Peyer's patch (tissue), 4 donors: ENCODE results near the gene PML. TPM values are rescaled to one million over a fixed set of nuclear protein-coding genes. Genes with fewer than 3 reads are reported as not detected.
"Not testable (repeated sequence)": the region's sequence is repeated elsewhere in the genome, so short reads cannot be mapped to it uniquely, and the experiment has no call there.

Source experiments
- DNase-seq, 3 donors: peaks; one replicate each; pipeline ENCODE4 v3.0.0-alpha.2; 2017 to 2019
- H3K27ac ChIP-seq, 4 donors: fragments of 200-600 bp; sonication (generic); one replicate each; pipeline ENCODE4 v1.5.1; 2016 to 2019
- H3K27me3 ChIP-seq, 2 donors: fragments of 200-600 bp; sonication (generic); one replicate each; pipeline ENCODE4 v1.5.1; 2019
- H3K36me3 ChIP-seq, 3 donors: fragments of 200-600 bp; sonication (generic); one replicate each; pipeline ENCODE4 v1.5.1; 2016 to 2019
- H3K4me1 ChIP-seq, 4 donors: fragments of 200-600 bp; sonication (generic); one replicate each; pipeline ENCODE4 v1.5.1; 2016 to 2019
- H3K4me3 ChIP-seq, 4 donors: fragments of 200-600 bp; sonication (generic); 1 replicate in 3 of 4; 2 replicates in 1 of 4; pipeline ENCODE4 v1.5.1; 2016 to 2019; ENCODE audit warnings: mild to moderate bottlenecking in 1 of 4
- H3K9me3 ChIP-seq, 4 donors: fragments of 200-600 bp; sonication (generic); one replicate each; pipeline ENCODE4 v1.5.1; 2016 to 2019; ENCODE audit warnings: mild to moderate bottlenecking in 1 of 4
- CTCF ChIP-seq, 6 experiments: fragments of 450-650 bp in 4 of 6; fragments of 200-600 bp in 2 of 6; sonication (generic) in 1 of 6; IDR thresholded peaks; one replicate each; pipeline ENCODE4 v1.5.1; 2017 to 2019; ENCODE audit warnings: antibody characterized with exemption in 6 of 6, mild to moderate bottlenecking in 3 of 6, moderate library complexity in 1 of 6
- POLR2A ChIP-seq, 2 donors: fragments of 450-650 bp; IDR thresholded peaks; one replicate each; pipeline ENCODE4 v1.5.1; 2017; ENCODE audit warnings: antibody characterized with exemption in 2 of 2, mild to moderate bottlenecking in 2 of 2, moderate library complexity in 2 of 2
- total RNA-seq, 4 donors: library from RNA; depleted of rRNA; stranded (reverse); fragments of >200 nt; gene quantifications; one replicate each; pipeline ENCODE4 v1.1.0, GENCODE V29; 2016

The PML gene
- total RNA-seq, 4 donors from 2014 or later: 52.4 to 116 (median 82.9) TPM

DNA sequence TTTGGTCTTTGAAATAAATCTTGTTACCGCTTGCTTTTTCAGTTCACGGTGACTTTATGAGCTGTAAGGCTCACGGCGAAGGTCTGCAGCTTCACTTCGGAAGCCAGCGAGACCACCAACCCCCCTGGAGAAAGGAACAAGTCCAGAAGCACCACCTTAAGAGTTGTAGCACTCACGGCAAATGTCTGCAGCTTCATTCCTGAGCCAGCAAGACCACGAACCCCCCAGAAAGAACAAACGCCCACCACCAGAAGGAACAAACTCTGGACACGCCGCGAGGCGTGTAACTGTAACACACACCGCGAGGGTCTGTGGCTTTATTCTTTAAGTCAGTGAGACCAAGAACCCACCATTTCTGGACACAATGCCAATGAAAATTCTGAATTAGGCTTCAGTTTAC is 59.0 kb downstream of the PML start:
- DNase-seq: no peak
- H3K27me3 ChIP-seq: no peaks in the 10 kb centered on the region
- H3K4me1 ChIP-seq: peaks cover 0 to 32% (median 3%) of the 10 kb centered on the region in 4 donors
- TF ChIP-seq CTCF (IDR thresholded peaks at IDR 0.05): no peak
- TF ChIP-seq POLR2A (IDR thresholded peaks at IDR 0.05): no peak
- peak overlapping the region in 1 of 4 donors; percentile 10 for H3K27ac ChIP-seq
- H3K4me3 ChIP-seq: no peak overlapping the region
- H3K36me3 ChIP-seq: no peaks in the 10 kb centered on the region
- H3K9me3 ChIP-seq: no peaks in the 10 kb centered on the region

- peak overlapping the region in 1 of 4 donors; percentile 10 for H3K27ac ChIP-seq
- no peak overlapping the region for H3K4me3 ChIP-seq
- no peaks in the 10 kb centered on the region for H3K27me3 ChIP-seq
- H3K4me1 ChIP-seq: peaks cover 0 to 30% (median 3%) of the 10 kb centered on the region in 4 donors
- H3K36me3 ChIP-seq: no peaks in the 10 kb centered on the region
- DNase-seq: peak; percentile 54 to 82 (median 78)
- peak; percentile 25 to 79 (median 48) for TF ChIP-seq CTCF (IDR thresholded peaks at IDR 0.05)
- no peak for TF ChIP-seq POLR2A (IDR thresholded peaks at IDR 0.05)
- no peaks in the 10 kb centered on the region for H3K9me3 ChIP-seq
Measured at GRCh38 chr15:74053941-74054529, 59.5 kb downstream of the PML start.

- TF ChIP-seq POLR2A (IDR thresholded peaks at IDR 0.05) (no peak), CTCF (IDR thresholded peaks at IDR 0.05) (no peak)
- Histone ChIP-seq H3K4me1 (peaks cover 0 to 23% (median 3%) of the 10 kb centered on the region in 4 donors), H3K9me3 (no peaks in the 10 kb centered on the region), H3K4me3 (no peak overlapping the region), H3K27ac (no peak overlapping the region), H3K27me3 (no peaks in the 10 kb centered on the region), H3K36me3 (no peaks in the 10 kb centered on the region)
- no peak for DNase-seq
Measured at GRCh38 chr15:74055804-74056203, 61.3 kb downstream of the PML start.

- H3K27me3 ChIP-seq, DNase-seq: not testable (repeated sequence)
- peaks cover 0 to 18% (median 1%) of the 10 kb centered on the region in 4 donors for H3K4me1 ChIP-seq
Measured at GRCh38 chr15:74056330-74056729, 61.8 kb downstream of the PML start.

DNA sequence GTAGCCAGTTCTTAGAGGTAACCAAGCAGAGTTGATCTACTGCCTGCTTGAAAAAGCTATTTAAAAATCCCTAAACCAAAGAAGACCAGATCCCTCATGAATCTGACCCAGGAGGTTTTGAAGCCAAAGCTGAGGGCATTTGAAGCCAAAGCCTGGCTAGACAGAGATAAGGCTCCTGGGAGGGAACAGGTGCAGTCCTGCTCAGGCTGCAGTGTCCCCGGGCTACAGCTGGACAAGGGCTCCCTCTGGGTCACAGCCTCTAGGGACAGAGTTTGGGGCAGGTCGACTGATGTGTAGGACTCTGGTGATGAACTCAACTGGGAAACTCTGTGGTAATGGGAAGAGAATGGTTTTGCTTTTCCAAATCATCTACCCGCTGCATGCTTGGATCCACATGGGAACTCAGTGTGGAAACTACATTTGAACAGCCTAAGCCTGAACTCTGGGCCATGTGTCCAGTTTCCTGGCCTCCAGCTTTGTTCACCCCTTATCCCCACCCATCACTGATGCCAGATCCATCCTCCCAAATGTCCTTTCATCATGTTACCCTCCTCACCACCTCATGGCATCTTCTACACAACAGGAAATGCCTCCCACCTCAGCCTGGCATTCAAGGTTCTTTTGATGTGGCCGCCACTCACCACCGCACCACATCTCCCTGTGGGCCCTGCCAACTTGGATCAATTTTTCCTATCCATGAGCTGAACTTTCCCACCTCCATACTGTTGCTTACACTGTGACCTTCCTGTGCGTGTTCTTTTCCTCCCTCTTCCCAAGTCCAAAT is 64.7 kb downstream of the PML start:
- peak in 1 of 3 donors; percentile 24 for DNase-seq

More at GRCh38 chr15:74056330-74056729, 61.8 kb downstream of the PML start:
- not testable (repeated sequence) for H3K4me3 ChIP-seq, H3K27ac ChIP-seq, H3K36me3 ChIP-seq, H3K9me3 ChIP-seq

GRCh38 chr15:74060251-74060650 is 65.7 kb downstream of the PML start:
- Histone ChIP-seq H3K36me3 (no peaks in the 10 kb centered on the region), H3K4me3 (no peak overlapping the region), H3K27ac (no peak overlapping the region), H3K9me3 (no peaks in the 10 kb centered on the region), H3K27me3 (no peaks in the 10 kb centered on the region), H3K4me1 (no peaks in the 10 kb centered on the region)
- peak in 2 of 3 donors; percentile 19 to 26 for DNase-seq
- no peak for TF ChIP-seq POLR2A (IDR thresholded peaks at IDR 0.05)
- TF ChIP-seq CTCF (IDR thresholded peaks at IDR 0.05): no peak

More for the DNA sequence above, 64.7 kb downstream of the PML start:
- H3K36me3 ChIP-seq, H3K4me3 ChIP-seq, H3K9me3 ChIP-seq, H3K27ac ChIP-seq, H3K27me3 ChIP-seq, H3K4me1 ChIP-seq: not testable (repeated sequence)
